Measurements from ENCODE around the gene PPIE. TPM values are rescaled to one million over a fixed set of nuclear protein-coding genes. Genes with fewer than 3 reads are reported as not detected.

The PPIE gene
- total RNA-seq, 1 donor from 2014 or later: 27.9 TPM

DNA sequence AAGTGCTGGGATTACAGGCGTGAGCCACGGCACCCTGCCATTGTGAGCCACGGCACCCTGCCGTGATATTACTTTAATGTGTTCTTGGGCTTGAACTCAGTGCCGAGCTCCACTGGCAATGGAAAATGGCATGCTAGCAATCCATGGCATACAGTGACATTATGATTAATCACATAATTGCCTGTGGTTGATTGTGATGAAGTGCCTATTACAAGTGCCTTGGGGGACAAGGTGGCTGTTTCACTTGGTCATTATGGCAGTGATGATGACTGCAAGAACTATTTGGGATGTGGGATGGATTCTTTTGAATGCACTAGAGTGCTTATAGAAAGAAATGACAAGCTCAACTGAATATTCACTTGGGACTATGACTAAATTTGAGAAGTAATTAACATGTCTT, 25.1 kb upstream of the PPIE start:
- no peak for ATAC-seq (ENCODE audit: poor library complexity)
- intact Hi-C loops (cut with DNase I): no loop called here
- DNase-seq: no peak

DNA sequence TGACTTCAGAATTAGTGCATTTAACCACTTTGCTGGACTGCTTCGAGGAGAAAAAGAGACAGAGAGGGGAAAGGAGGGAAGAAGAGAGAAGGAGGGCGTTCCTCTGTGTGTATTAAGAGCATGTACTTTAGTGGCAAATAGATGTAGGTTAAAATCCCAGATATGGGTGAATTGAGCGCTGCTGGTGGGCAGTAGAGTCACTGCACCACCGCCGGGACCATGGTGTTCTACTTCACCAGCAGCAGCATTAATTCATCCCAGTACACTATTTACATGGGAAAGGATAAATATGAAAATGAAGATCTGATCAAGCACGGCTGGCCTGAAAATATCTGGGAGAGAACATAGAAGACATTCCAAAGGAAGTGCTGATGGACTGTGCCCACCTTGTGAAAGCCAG, 20.9 kb upstream of the PPIE start:
- intact Hi-C loops (cut with DNase I): loop anchor here (2.0 to 5.0 kb wide), 2 partner anchors 61 to 111 kb away; no protein-coding TSS in a partner anchor
- no peak for ATAC-seq (ENCODE audit: poor library complexity)
- DNase-seq: no peak

DNA sequence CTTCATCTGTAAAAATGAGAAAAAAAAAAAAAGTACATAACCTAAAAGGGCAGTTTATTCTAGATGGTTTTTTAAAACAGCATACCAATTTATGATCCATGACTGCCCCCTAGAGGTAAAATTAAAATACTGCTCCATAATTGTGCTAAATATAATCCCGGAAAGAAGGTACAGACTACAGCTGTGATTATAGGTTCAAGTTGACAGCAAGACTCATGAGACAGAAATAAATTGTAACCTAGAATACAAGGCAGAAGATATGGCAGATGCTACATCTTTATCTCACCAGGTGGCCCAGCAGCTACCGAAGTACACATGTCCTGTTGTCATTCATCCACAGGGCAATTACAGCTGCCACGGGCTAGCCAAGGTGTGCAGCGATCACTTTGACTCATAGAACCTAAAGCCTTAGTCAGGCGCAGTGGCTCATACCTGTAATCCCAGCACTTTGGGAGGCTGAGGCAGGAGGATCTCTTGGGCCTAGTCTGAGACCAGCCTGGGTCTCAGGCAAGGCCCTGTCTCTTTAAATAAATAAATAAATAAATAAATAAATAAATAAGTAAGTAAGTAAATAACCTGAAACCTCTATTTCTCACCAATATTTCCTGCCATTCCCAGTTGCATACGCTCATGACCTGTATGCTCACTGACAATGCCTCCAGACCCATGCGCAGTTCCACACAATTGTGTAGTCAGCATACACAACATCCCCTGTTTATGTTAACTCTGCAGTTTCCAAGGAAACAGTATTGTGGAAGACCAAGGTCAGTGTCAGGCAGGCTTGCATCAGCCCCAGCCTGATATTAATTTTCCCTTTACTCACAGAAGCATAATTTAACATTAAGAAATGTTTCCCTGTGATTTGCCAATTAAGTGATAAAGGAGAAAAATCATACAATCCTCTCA, 18.3 kb upstream of the PPIE start:
- no peak for DNase-seq
- peak; percentile 74 for ATAC-seq (ENCODE audit: poor library complexity)
- intact Hi-C loops (cut with DNase I): no loop called here

DNA sequence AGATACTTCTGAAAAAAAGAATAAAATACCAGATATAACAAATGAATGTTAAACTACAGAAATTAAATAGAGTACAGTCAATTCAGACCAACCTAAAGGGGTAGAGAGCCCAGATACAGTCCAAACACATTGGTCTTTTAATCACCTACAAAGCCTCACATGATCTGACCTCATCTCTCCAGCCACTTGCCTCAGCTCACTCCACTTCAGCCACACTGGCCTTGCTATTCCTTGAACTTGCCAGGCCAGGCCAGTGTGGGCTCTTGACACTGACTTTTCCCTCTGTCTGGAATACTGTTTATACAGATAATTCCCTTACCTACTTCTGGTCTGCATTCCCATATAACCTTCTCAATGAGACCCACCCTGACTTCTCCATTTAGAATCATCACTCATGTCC, 17.0 kb upstream of the PPIE start:
- intact Hi-C loops (cut with DNase I): no loop called here
- DNase-seq (no peak), ATAC-seq (ENCODE audit: poor library complexity) (no peak)

DNA sequence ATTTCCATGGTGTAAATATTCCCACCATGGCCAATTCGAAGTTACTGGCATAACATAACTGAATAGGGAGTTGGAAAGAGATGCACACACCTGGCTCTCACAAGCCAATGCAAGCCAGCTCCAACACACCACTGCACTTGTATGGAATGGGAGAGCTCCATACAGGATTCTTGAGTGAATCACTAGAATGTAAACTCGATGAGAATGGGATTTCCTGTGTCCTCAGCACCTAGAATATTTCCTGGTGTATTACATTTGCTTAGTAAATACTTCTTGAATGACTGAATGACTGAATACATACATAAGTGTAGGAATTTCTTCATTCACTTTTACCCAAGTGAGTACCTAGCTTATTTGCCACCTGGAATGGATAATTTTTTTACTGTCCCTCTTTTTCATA, 16.2 kb upstream of the PPIE start:
- intact Hi-C loops (cut with DNase I): no loop called here
- ATAC-seq (ENCODE audit: poor library complexity) (no peak), DNase-seq (no peak)

DNA sequence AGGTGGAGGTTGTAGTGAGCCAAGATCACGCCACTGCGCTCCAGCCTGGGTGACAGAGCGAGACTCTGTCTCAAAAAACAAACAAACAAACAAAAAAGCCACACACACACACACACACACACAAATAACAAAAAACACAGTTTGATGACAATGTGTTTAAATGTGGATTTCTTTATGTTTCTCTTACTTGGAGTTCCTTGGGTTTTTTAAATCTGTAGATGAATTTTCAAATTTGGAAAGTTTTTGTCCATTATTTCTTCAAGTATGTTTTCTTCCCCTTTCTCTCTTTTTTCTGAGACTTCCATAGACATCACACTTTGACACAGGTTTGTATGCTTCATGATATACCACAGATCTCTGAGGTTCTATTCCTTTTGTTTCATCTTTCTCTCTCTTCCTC, 12.1 kb upstream of the PPIE start:
- intact Hi-C loops (cut with DNase I): no loop called here
- no peak for DNase-seq

DNA sequence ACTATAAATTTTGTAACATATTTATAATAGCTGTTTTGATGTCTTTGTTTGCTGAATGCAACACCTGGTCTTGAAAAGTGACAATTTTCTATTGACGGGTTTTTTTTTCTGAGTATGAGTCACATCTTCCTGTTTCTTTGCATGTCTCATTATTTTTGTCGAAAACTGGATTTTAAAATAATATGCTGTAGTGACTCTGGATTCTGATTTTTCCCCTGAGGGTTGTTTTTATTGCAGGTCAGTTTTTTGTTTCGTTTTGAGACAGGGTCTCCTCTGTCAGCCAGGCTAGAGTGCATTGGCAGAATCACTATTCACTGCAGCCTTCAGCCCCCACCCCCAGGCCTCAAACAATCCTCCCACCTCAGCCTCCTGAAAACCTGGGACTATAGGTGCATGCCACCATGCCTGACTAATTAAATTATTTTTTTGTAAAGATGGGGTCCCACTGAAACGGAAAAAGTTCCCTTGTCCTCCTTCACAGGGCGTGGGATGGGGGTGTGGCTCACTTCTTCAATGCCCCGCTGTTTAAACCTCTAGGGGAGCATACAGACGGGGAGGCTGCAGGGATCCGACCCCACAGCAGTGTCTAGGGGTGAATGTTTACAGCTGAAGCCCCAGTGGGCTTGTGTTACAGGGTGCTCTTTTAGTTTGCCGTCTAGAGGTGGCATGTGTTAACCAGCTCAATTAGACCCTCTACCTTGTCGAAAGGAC, 11.3 kb upstream of the PPIE start:
- ATAC-seq (ENCODE audit: poor library complexity) (no peak), DNase-seq (no peak)
- intact Hi-C loops (cut with DNase I): no loop called here

More for the DNA sequence above, 12.1 kb upstream of the PPIE start:
- no peak for ATAC-seq (ENCODE audit: poor library complexity)

DNA sequence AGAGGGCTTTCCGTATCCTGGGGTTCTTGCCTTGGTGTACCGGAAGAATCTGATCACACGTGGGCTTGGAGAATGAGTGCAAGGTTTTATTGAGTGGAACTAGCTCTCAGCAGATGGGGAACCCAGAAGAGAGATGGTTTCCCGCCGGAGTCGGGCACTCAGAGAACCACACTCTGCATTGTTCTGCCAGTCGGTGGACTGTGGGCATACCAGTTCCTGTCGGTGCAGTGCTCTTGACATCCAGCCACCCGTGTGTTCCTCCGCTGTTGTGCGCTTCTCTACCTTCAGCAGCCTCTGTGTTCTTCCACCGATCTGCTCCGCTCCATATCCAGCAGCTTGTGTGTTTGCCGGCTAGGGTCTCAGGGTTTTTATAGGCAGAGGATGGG, 10.8 kb upstream of the PPIE start:
- intact Hi-C loops (cut with DNase I): no loop called here
- ATAC-seq (ENCODE audit: poor library complexity): no peak
- DNase-seq: no peak

DNA sequence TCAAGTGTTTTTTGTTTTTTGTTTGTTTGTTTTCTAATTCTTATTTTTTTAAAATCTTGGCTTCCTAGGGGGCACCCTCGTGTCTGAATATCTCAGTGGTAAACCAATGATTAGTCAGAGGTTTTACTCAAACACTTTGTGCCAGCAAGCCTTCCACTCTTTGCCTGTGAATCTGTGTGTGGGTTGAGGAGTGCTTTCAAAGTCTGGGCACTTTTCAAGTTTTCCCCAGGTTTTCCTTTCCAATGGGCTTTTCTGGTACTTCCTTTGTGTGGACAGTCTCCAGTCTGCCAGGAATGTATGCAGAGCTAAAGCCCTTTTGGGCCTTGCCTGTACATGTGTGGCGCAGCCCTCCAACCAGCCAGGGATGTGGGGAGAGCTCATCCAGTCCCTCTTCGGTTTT, 9.7 kb upstream of the PPIE start:
- DNase-seq: no peak
- ATAC-seq (ENCODE audit: poor library complexity): no peak
- intact Hi-C loops (cut with DNase I): no loop called here

DNA sequence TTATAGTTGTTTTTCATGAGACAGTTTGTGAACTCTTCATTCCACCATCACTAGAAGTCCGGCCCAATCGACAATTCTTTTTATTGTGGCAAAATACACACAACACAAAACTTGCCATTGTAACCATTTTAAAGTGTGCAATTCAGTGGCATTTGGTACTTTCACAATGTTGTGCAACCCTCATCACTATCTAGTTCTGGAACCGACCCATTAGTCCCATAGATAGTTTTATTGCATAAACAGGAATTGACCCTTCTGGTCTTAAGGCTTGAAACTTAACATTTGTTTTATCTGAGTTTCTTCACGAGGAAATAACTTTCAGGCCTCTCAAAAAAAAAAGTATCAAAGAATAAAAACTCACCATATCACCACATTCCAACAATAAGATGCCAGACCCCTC, 8.8 kb upstream of the PPIE start:
- no peak for ATAC-seq (ENCODE audit: poor library complexity)
- intact Hi-C loops (cut with DNase I): no loop called here
- DNase-seq: no peak

DNA sequence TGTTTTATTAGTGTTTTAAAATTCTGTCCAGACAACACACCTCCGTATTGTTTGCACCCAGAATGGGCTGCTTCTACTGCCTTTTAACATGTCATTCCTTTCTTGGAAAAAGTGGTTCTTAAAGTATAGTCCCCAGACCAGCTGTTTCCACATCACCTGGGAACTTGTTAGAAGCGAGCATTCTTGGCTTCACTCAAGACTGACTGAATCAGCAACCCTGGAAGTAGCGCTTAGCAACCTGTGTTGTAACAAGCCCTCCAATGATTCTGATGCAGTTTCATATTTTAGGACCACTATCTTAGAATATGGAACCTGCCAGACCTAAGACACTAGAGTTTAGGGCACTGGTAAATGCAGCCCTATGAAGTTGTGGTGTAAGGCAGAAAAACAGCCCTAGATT, 6.0 kb upstream of the PPIE start:
- no peak for ATAC-seq (ENCODE audit: poor library complexity)
- intact Hi-C loops (cut with DNase I): no loop called here
- DNase-seq: no peak

DNA sequence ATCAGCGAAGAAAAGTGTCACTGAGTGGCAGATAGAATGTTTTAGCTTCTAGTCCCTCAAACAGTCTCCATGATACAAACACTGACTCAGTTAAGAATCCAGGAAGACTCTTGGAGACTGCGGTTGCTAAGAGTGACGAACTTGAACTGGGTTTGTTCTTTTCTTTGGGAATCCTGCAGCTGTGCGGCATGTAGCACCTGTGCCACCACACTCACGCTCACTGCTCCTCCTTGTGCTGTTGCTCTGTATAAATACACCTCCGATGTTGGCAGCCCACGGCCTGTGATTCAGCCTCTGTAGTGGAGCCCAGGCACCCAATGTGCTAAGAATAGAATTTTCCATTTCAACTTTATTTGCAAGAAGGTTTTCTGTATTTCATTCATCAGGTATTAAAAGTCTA, 5.5 kb upstream of the PPIE start:
- ATAC-seq (ENCODE audit: poor library complexity) (peak; percentile 73), DNase-seq (peak; percentile 43)
- intact Hi-C loops (cut with DNase I): no loop called here

DNA sequence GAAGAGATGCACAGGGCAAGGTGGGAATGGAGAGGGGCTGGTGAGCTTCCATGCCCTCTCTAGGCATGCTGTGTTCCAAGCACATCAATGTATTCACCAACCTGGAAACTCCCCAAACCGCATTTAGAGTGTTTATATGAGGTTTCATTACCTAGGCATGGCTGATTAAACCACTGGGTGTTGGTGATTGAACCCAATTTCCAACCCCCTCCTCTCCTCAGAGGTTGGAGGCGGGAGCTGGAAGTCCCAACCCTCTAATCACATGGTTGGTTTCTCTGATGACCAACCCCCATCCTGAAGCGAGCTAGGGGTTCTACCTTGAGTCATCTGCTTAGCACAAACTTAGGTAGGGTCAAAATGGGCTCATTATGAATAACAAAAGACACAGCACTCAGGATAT, 3.0 kb upstream of the PPIE start:
- ATAC-seq (ENCODE audit: poor library complexity) (no peak), DNase-seq (no peak)
- intact Hi-C loops (cut with DNase I): no loop called here

DNA sequence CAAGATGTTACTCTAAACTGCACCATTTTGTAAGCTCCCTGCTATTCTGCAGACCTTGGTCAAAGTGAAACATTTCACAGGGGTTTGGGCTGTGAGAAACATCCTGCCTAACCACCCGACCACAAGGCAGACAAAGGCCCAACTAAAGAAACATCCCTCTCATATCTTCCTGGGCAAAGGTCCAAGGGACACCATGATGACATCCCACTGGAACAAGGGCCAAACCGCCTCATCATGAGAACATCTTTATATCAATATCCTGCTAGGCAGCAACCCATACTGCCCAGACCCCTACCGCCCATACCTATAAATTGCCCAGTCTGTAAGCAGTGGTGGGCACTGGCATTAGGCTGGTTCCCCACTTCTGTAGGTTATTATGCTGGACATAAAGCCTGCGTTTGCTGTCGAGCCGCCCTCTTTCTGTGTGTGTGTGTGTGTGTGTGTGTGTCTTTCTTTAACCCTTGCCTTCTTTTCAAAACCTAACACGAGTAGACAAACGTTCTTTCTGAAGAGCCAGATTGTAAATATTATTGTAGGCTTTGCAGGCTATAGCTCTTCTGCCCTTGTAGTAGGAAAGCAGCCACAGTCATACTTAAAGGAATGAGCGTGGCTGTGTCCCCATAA, 1.0 kb upstream of the PPIE start:
- DNase-seq (no peak), ATAC-seq (ENCODE audit: poor library complexity) (no peak)
- intact Hi-C loops (cut with DNase I): no loop called here

DNA sequence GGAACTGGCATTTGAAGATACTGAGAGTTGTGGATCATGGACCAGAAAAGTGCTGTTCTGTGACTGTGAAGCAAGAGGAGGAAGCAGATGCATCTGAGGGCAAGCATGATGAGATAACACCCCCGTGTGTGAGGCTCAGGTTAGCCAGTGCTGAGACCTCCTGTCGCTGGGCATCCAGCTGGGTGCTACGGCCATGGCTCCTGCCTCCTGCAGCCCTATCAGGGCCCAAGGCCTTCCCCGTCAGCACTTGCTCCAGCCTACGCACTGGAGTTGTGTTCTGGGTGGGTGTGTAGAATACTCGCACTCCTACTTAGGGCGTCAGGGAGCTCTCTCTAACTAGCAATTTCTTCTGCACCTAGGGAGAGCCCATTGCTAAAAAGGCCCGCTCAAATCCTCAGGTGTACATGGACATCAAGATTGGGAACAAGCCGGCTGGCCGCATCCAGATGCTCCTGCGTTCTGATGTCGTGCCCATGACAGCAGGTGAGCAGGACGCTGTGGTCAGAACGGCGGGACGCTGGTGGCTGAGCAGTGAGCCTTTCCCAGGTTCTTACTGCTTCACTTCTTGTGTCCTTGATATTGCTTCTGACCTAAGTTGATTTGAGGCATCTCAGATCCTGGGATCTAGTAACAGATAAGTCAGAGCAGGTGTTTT, 6.5 kb downstream of the PPIE start:
- ATAC-seq (ENCODE audit: poor library complexity) (no peak), DNase-seq (no peak)
- intact Hi-C loops (cut with DNase I): no loop called here

DNA sequence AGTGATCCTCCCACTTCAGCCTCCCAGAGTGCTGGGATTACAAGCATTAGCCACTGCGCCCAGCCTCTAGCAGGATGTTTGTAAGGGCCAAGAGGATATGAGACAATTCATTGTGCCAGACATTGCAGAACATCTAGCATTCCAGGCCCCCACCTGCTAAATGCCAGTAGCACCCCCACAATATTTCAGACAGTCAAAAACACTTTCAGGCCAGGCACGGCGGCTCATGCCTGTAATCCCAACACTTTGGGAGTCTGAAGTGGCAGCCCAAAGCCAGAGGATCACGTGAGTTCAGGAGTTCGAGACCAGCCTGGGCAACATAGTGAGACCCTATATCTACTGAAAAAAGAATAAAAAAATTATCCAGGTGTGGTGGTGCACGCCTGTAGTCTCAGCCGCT, 12.9 kb downstream of the PPIE start:
- intact Hi-C loops (cut with DNase I): no loop called here
- ATAC-seq (ENCODE audit: poor library complexity) (no peak), DNase-seq (no peak)

DNA sequence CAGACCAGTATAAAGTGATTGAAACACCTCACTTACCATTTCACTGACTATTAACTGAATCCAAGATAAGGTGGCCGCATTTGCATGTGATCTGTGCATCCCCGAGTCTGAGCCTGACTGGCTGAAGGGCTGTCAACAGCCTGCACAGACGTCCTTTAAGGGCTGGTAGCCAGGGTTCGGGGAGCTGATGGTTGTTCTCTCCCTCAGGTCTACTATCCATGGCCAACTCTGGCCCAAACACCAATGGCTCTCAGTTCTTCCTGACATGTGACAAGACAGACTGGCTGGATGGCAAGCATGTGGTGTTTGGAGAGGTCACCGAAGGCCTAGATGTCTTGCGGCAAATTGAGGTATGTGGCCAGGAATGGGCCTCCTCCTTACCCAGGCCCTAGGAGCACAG, 14.0 kb downstream of the PPIE start:
- DNase-seq (no peak), ATAC-seq (ENCODE audit: poor library complexity) (no peak)
- intact Hi-C loops (cut with DNase I): no loop called here

DNA sequence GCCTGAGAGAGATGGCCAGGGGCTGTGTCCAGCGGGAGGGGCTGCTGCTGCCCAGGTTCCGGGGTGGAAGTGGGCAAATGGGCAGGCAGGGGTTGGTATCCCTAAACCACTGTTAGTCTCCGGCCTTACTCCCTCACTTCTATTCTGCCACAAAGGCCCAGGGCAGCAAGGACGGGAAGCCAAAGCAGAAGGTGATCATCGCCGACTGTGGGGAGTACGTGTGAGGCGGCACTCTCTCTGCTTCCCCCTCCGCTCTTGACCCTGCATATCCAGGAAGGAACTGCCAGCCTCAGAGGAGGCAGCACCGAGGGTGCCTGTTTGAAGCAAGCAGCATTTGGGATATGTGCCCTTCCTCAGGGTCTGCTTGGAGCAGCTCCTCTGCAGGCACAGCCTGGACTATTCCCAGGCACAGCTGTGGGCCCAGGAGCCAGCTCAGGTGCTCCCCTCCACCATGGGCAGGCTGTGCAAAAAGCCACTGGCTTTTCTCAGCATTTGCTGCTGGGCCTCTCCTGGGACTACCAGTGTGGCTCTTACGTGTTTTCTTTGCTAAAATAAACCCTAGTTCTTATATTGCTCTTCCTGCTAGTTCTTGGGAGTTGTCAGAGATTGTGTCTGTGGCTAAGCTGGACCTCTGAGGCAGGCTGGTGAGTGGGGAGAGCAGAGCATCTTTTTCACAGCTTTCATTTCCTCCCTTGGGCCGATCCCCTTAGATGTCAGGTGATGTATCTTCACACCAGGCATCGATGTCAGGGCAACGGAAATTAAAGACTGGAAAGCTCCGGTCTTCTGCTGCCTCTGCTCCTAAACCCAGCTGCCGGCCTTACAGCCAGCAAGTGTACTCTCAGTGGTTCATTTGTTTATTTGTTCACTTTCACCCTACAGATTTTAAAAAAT, 14.7 kb downstream of the PPIE start:
- intact Hi-C loops (cut with DNase I): no loop called here
- no peak for ATAC-seq (ENCODE audit: poor library complexity)
- no peak for DNase-seq
